GM18520 (cell line): ENCODE measurements around the gene VKORC1.
"Not testable (repeated sequence)": the region's sequence is repeated elsewhere in the genome, so short reads cannot be mapped to it uniquely, and the experiment has no call there.

ENCODE experiments used
- ATAC-seq: cut with Tn5 transposase; IDR thresholded peaks from one replicate; pipeline ENCODE4 v1.9.1; 2021; ENCODE audit not compliant: unreplicated experiment

VKORC1 gene

DNA sequence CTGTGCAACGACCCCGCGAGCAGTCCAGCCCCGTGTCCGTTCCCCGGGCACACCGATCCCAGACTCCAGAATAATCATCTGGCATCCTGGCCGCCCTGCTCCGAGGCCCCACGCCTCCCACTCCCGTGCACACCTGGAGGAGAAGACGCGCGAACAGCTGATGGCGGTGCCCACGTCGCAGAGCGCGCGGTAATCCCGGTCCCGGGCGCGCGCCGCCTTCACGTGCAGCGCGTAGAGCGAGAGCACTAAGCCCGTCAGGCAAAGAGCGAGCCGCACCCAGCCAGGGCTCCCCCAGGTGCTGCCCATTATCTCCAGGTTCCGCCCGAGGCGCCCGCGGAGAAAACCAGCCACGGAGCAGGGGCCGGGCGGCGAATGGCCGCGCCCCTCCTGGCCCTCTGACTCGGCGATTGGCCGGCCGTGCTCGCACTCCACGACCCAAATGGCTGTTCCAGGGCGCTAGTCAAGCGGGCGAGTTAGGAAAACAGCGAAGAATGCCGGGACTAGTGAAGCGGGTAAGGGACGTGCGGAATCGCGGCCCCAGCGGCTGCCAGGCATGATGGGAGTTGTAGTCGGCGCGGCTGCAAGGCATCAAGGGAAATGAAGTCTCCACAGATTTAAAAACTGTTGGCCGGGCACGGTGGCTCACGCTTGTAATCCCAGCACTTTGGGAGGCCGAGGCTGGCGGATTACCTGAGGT is at the start of gene VKORC1:
Gene VKORC1, minus strand, starts transcription at position 374 of the 697 bp plus-strand sequence. Its CDS starts 68 bp downstream, at position 306.
- peak; percentile 82 for ATAC-seq

DNA sequence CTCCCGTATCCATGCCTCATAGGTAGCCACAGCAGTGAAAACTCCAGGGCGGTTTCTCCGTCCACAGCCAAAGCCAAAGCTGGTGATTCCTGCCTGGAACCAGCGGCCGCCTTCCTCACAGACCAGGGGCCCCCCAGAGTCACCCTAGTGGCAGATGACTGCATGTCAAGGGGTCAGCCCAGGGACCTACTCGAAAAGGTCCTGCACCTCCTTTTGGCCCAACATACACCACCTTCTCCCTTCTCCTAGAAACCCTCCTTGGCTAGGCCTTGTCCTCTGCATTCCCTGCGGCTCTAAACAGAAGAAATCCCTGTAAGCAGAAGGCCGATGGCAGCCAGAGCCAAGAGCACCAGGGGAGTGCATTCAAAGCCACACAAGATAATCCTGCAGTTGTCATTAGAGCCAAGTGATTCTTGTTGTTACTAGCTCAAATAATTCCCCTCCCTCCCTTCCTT is 49.1 kb upstream of the VKORC1 start:
- ATAC-seq: no peak

DNA sequence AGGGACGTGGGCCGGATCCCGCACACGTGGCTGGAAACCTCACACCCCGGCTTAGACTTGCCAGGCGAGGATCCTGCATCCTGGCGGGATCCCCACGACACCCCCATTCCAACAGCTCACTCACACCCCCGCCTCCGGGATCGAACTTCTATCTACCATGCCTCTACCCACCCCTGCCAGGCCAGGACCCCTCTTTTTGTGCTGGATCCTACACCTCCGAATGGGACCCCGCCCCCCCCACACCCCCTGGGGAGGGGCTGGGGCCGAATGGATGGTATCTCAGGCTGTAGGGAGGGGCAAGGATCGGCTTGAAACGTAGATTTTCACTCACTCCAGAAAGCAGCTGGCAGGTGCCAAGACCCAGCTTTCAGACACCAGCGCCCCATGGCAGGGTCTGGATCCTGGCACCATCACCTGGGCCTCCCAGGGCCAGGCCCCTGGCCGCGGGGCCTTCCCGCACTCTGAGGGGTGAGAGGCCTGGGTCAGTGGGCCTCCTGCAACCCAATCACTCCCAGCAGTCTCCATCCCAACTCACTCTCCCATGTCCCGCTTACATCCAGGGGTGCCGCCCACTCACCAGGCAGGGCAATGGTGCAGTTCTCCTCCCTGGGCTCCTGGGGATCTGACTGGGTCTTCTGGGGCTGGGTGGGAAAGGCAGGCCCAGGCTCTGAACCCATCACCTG is 48.6 kb upstream of the VKORC1 start:
- ATAC-seq: no peak

DNA sequence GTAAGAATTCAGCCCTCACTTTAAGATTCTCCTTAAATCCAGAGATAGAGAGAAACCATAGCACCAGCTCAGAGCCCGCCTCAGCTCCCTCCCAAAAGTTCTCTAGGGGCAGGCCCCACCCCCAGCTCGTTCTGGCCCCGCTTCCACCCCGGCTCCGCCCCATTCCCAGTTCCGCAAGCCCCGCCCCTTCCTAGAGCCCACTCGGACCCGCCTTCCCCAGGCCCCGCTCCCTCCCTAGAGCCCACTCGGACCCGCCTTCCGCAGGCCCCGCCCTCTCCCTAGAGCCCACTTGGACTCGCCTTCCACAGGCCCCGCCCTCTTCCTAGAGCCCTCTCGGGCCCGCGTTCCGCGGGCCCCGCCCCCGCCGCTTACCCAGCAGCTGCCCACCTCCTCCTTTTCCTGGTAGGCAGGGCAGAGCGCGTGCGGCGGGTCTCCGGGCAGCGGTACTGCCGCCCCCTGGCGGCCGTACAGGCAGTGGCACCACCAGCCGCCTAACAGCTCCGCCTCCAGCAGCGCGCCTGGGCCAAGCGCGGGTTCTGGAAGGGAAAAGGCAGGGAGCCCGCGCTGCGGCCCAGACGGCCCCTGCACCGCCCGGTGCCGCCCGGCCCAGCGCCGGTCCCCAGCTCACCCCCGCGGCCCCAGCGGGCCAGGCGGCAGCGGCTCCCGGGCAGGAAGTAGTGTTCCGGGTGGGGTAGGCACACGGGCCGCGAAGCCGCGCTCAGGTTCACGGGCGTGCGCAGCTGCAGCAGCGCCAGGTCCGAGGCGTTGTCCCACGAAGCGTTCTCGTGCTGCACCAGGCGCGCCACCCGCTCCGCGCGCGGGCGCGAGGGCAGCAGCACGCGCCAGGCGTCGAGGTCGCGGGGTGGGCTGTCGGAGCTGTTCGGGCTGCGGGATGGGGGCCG is 47.8 kb upstream of the VKORC1 start:
- ATAC-seq: peak; percentile 80

DNA sequence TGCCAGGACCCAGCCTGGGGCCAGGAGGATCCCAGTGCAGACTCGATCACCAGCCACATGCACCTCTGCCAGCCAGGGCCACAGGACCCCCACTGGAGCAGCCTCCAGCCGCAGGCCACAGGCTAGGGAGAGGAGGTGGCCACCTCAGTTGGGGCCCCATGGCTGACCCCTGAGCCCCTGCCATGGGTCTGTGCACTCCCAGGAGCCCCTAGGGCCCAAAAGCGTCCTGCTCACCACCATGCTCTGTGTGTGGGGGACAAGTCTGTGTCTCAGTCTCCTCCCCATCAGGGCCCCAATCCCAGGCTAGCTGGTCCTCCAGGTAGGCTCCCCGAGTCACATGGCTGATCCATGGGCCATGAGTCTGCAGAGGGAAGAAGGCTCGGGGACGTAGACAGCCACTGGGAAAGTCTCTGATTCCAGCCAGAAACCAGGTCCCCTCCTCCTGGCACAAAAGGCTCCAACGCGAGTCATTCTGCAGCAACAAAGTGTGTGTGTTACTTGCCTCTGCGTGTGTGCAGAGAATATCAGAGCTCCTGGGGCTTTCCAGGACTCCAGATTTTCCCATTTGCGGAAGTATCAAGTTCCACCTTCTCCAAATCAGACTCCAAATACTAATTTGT is 47.0 kb upstream of the VKORC1 start:
- no peak for ATAC-seq

DNA sequence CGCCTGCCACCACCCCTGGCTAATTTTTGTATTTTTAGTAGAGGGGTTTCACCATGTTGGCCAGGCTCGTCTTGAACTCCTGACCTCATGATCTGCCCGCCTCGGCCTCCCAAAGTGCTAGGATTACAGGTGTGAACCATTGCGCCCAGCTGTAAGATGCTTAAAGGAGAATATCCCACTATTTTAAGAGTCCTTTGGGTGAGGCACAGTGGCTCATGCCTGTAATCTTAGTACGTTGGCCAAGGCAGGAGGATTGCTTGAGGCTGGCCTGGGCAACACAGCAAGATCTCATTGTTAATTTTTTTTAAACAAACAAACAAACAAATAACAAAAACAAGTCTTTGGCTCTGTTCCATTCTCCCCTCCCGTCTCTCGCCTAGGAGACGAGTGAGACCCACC is 46.5 kb upstream of the VKORC1 start:
- ATAC-seq: not testable (repeated sequence)

DNA sequence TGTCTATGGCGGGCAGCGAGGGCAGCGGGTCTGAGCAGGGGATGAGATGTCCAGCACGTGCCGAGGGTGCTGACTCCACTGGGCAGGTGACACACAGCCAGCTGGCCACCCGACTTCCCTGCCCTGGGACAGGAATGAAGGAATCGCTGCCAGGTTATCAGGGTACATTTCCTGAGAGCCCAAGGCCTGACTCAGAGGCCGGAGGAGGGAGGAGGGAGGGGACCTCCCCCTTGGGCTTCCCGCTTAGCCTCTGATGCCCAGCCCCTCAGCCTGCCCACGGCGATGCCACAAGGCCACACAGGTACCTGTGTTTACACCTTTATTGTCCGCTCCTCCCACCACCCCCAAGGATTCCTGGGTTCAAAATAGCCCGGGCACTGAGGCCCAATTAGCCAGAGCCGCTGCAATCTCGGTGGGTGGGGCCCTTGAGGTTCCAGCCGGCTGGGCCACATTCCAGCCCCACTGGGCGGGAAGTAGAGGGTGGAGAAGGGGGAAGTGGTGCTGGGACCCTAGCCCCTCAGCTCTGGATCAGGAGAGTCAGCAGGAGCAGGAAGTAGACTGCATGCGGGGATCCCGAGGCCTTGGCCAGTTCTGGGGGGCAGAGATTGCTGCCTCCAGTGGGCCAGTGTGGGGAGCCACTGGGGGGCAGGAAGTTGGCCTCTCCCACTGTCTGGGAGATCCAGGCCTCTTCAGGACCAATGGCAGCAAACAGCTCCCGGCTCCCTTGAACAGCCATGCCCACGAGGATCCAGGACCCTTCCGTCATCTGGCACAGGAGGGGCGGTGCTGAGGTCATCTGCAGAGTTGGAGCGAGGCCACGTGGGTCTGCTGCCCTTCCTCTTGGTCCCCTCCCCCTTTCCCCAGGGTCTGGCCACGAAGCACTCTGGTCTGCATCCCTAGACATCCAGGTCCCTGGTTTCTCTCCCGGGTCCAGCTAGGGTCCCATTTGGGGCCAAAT is 44.3 kb upstream of the VKORC1 start:
- ATAC-seq: no peak

DNA sequence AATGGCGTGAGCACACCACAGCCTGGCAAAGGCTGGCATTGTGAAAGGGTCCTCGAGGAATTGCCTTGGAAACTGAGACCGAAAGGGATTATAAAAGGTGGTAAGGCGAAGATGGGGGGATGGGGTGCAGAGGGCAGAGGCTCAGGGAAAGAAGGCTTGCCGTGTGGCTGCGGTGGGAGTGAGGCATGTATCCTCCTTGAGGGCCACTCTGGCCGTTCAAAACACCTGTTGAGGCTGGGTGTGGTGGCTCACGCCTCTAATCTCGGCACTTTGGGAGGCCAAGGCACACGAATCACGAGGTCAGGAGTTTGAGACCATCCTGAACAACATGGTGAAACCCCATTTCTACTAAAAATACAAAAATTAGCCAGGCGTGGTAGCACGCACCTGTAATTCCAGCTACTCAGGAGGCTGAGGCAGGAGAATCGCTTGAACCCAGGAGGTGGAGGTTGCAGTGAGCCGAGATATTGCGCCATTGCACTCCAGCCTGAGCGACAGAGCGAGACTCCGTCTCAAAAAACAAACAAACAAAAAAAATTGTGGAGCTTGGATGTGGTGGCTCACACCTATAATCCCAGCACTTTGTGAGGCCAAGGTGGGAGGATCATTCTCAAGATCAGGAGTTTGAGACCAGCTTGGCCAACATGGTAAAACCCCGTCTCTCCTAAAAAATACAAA is 42.4 kb upstream of the VKORC1 start:
- not testable (repeated sequence) for ATAC-seq

DNA sequence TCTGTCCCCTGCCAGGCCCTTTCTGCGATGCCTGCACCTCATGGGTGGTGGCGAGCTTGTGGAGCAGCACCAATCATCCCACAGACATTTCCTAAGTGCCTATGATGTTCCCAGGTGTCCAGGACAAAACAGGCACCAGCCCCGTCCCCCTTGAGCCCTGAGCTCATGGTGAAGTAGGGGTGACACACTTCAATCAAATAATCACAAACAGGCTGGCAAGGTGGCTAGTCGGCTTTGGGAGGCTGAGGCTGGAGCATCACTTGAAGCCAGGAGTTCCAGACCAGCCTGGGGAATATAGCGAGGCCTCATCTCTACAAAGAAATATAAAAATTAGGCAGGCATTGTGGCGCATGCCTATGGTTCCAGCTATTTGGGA is 41.7 kb upstream of the VKORC1 start:
- ATAC-seq: no peak

DNA sequence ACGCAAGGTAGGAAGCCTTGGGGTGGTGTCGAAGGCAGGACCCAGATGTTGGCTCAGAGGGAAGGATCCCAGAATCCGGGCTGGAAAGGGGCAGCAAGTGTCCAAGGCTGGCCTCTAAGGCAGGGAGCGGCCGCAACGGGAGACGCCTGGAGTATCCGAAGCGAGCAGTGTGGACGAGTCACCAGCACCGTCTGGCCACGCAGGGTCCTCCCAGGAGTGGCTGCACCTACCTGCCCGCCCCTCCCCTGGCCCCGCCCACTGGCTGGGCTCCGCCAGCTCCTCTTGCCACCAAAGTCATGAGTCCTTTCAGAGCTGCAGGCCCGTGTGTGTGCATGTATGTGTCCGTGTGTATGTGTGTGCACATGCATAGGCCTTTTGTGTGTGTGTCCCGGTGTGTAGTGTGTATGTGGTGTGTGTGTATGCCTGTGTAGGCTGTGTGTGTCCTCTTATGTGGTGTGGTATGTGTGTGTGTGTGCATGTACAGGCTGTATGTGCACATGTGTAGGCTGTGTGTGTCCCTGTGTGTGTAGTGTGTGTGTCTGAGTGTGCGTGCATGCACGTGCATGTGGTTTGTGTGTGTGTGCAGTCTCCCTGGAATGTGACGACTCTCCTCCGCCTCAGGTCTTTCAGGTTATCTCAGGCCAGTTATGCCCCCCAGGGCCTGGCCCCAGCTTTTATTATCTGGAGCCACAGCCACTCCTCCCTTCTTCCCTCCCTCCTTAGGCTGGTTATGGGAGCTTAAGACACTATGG is 41.1 kb upstream of the VKORC1 start, which contains the start of gene PRSS8:
Gene PRSS8, minus strand, starts transcription at position 193 of the 752 bp plus-strand sequence. CDS start 229 bp downstream, outside the sequence.
- no peak for ATAC-seq

DNA sequence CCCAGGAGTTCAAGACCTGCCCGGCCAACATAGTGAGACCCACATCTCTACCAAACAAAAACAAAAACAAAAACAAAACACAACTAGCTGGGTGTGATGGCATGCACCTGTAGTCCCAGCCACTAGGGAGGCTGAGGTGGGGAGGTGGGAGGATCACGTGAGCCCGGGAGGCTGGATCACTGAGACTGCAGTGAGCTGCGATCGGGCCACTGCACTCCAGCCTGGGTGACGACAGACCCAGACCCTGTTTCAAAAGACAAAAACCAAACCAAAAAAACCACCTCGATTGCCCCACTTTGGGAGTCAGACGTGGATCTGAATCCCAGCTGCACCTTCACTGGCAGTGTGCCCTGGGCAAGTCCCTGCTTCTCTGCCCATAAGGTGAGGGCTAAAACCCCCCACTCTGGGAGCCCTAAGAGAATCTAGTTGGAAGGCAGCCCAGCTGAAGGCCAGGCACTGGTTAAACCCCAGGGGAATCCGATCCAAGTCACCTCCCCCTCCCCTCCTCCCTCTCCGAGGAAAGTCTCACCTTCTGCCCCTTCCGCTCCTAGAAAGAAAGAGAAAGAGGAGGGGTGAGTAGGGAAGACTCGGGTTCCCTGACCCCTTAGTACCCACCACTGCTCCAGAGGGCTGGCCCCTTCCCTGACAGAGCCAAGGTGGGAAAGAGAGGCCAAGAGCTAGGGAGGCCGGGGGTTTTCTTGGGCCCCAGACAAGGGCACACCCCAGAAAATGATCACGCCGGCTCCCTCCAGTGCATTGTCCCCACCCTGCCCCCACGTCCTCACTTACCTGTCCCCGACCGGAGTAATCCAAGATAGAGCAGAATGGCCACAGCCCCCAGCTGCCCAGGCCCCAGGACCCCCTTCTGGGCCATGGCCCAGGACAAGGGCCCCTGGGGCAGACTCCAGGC is 40.3 kb upstream of the VKORC1 start:
- ATAC-seq: no peak

DNA sequence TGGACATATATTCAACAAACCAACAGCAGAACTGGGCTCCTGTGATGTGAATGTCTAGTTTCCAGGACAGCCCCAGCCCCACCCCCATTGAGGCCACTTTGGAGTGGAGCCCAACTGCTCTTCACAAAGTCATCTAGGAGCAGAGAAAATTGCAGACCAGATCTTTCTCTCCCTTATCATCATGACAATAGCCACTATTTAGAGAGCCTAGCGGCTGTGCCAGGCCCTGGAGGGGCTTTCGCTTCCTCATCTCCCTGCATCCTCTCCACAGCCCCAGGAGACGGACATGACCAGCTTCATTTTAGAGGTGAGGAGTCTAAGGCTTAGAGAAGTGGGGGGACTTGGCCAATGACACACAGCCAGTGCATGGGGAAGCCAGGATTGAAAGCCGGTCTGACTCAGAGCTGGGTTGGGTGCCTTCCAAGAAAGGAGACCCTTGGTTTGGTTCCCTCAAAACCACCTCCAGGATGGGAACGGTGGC is 39.5 kb upstream of the VKORC1 start:
- ATAC-seq: no peak

DNA sequence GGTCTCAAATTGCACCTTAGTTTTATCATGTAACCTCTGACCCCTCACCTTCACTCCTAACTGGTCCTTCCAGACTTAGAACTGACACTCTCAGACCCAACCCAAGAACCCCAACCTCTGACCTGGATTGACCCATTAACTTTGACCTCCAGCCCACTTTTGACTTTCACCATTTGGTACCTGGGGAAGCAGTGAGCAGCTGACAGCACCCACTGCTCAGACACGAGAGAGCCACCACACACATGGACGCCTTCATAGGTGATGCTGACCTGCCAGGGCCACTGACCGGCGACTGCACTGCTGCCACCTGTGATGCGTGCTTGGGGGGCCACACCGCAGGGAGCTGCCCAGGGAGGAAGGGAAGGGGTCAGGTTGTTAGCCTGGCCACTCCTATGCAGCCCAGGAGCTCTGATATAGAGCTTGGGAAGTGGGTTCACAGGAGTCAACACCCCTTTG is 38.5 kb upstream of the VKORC1 start:
- no peak for ATAC-seq

DNA sequence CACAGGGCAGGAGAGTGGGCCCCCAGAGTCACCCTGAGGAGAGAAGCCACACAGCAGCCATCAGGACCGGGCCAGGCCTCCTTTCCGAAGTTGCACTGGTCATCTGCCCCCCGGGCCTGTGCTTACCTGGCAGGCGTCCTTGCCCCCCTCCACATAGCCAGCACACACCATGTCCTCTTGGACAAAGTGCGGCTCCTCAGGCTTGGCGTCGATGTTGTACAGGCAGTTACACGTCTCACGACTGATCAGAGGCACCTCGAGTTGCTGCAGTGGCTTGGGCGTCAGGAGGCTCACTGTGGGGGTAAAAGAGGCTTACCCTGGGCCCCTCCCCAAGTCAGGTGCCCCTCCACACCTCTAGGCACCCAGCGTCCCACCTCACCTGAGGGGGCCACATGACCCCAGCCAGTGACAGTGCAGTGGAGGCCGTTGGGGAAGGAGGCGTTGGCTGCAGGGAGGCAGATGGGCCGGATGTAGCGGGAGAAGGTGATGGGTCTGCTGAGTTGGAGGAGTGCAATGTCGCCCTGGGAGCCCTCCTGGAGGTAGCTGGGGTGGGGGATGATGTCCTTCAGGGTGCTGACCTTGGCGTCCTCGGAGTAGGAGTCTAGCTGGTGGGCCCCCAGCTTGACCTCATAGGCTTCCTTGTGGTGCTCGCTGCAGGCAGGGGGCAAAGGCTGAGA is 37.8 kb upstream of the VKORC1 start:
- no peak for ATAC-seq

DNA sequence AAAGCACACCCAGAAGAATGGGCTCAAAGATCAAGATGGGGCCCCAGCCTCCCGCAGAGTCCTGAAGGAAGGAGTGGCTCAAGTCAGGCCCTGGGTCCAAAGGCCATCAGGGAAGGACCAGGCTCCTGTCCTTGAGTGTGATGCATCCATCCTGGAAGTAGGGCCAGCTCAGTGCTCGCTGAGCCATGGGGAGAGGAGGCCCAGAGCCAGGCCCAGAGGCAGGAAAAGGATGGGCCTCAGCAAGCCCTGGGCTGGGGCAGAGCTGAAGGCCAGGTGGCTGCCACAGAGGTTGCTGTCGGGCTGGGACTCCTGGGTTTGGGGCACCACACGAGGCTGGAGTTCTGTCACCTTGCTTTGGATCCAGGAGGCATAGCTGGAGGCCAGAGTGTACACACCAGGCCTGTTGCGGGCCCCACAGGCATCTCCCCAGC is 37.3 kb upstream of the VKORC1 start:
- no peak for ATAC-seq

DNA sequence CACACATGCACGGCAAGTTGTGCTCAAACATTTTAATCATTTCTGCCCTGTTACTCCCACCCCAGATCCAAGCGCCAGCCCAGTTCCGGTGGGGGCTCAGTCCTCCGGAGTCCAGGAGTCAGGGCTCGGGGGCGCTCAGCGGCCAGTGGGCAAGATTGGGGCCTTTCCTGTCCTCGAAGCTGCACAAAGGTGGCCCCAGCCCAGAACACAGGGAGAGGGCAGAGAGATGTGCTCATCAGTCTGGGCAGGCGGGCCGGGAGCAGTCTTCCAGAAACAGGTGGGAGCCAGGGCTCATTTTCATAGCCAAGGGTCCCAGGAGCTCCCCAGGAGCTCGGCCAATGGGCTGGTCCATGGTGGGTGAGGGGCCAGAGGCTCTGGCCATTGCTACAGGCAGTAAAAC is 36.8 kb upstream of the VKORC1 start:
- ATAC-seq: no peak

DNA sequence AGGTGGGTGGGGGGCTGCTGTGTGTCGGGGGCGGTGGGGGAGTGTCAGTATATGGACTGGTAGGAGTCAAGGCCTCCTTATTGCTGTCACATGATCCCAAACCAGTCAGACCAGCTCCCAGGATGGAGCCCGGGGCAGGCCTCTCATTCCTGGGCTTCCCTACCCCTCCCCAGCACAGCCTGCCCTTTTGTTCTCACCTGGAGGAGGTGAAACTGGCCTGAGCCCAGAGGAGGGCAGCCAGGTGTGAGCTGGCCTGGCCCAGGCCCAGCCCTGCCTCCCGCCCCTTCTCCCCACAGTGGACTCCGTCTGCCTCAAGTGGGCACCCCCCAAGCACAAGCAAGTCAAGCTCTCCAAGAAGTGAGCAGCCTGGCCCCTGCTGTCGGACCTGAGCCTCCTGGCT is 36.3 kb upstream of the VKORC1 start:
- ATAC-seq: no peak
